IMR-90 (cell line): ENCODE results near the gene HOXC6.

ENCODE experiments used
- CEBPB ChIP-seq: IDR thresholded peaks from 2 replicates; pipeline ENCODE4 v1.6.1; 2012; ENCODE audit warnings: low read depth, low read length, improper control_type of control experiment
- CHD1 ChIP-seq: IDR thresholded peaks from 2 replicates; pipeline ENCODE4 v1.6.1; 2012; ENCODE audit warnings: low read depth, low read length, improper control_type of control experiment
- MXI1 ChIP-seq: IDR thresholded peaks from 2 replicates; pipeline ENCODE4 v1.6.1; 2012; ENCODE audit warnings: low read depth, mild to moderate bottlenecking, low read length, moderate library complexity, borderline replicate concordance
- NFE2L2 ChIP-seq: fragments of 150-350 bp; IDR thresholded peaks from 2 replicates; pipeline ENCODE4 v1.6.1; 2016; ENCODE audit warnings: low read depth, mild to moderate bottlenecking, low read length
- POLR2A ChIP-seq: IDR thresholded peaks from 2 replicates; pipeline ENCODE4 v1.6.1; 2012; ENCODE audit warnings: mild to moderate bottlenecking, low read depth, low read length
- RAD21 ChIP-seq: IDR thresholded peaks from 2 replicates; pipeline ENCODE4 v1.6.1; 2012; ENCODE audit warnings: low read length, improper control_type of control experiment
- SMC3 ChIP-seq: fragments of 150-350 bp; IDR thresholded peaks from 2 replicates; pipeline ENCODE4 v1.6.1; 2016; ENCODE audit warnings: low read depth, mild to moderate bottlenecking, antibody characterized with exemption, low read length, moderate library complexity
- TF ChIP-seq, protein P1 (sequence below): conservative IDR thresholded peaks from 2 replicates; pipeline ENCODE4 v1.5.1; 2012; ENCODE audit warnings: mild to moderate bottlenecking, low read depth, low read length, improper control_type of control experiment

DNA sequence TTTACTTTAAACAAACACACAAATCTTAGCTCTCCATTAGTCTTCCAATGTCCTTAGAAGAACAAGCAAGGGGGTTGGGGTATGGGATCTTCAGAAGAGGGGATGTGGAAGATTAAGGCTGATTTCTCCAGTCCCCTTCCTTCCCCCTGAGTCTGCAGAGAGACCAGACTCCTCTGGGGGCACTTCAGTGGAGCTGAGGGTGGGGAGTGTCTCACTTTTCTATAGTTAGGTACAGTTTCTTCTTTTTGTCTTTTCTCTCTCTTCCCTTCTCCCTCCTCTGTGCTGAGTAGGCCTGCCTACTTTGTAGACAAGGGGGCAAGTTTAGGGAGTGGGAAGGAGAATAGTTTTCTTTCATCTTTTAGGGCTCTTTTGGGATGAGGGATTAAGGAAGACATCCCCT, 27.9 kb downstream of the HOXC6 start:
- TF ChIP-seq, protein P1, sequence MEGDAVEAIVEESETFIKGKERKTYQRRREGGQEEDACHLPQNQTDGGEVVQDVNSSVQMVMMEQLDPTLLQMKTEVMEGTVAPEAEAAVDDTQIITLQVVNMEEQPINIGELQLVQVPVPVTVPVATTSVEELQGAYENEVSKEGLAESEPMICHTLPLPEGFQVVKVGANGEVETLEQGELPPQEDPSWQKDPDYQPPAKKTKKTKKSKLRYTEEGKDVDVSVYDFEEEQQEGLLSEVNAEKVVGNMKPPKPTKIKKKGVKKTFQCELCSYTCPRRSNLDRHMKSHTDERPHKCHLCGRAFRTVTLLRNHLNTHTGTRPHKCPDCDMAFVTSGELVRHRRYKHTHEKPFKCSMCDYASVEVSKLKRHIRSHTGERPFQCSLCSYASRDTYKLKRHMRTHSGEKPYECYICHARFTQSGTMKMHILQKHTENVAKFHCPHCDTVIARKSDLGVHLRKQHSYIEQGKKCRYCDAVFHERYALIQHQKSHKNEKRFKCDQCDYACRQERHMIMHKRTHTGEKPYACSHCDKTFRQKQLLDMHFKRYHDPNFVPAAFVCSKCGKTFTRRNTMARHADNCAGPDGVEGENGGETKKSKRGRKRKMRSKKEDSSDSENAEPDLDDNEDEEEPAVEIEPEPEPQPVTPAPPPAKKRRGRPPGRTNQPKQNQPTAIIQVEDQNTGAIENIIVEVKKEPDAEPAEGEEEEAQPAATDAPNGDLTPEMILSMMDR: no peak
- no peak for TF ChIP-seq CHD1
- TF ChIP-seq MXI1: no peak
- TF ChIP-seq SMC3: no peak
- no peak for TF ChIP-seq RAD21
- TF ChIP-seq POLR2A: no peak
- no peak for TF ChIP-seq CEBPB
- TF ChIP-seq NFE2L2: no peak
